ENCODE measurements around the gene TEX38.
A peak's percentile ranks its signal among the peaks of the same experiment; 100 is the strongest.
"Not testable (repeated sequence)": the region's sequence is repeated elsewhere in the genome, so short reads cannot be mapped to it uniquely, and the experiment has no call there.

Gene TEX38

DNA sequence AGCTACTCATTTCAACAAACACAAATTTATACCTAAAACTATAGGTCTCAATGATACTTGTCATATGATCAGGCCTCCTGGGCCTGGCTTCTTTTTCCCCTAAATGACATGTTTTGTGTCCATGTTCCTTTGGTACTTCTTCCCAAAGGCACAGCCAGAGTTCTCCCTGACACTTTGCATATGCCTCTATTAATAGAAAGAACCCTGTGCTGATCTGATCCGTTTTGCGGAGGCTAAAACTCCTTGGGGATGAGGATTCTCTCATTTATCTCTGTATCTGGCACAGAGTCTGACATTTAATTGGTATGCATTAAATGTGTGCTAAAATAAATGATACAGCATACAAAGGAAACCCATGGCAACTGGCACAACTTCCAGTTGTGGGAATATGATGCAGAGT lies 15.0 kb upstream of the TEX38 start:
- Histone ChIP-seq H3K27me3 (ENCODE audit: control insufficient read depth in 1 of 2, insufficient read depth in 2 of 2, low read length in 2 of 2) (no peaks in the 10 kb centered on the region), H3K9ac (ENCODE audit: low read length) (no peak overlapping the region), H3K36me3 (ENCODE audit: insufficient read depth, low read length) (peaks cover 36% of the 10 kb centered on the region), H3K4me3 (ENCODE audit: low read depth in 1 of 2, low read length in 2 of 2) (no peak overlapping the region), H3K4me1 (ENCODE audit: insufficient read depth, low read length) (peaks cover 29% of the 10 kb centered on the region), H3K9me3 (ENCODE audit: low read length) (no peaks in the 10 kb centered on the region), H3K27ac (ENCODE audit: low read depth, low read length) (peak overlapping the region; percentile 24)

DNA sequence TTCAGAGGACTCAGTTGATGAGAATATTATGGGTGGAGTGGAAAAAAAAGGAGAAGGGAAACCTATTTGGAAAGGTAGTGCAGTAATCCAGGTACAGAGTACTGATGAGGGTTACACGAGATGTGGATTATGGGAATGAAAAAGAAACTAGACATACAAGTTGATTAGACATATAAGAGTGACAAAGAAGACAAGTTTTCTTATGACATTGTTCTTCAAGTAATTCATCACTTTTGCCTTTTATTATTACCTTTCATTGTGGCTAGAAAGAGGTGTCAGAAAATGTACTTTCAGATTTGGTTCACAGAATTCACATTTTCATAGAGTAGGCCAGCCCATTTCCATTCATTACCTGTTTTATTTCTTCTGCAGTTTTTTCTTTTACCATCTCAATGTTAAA lies 13.9 kb upstream of the TEX38 start:
- no peak overlapping the region for H3K4me3 ChIP-seq (ENCODE audit: low read depth in 1 of 2, low read length in 2 of 2)
- H3K27me3 ChIP-seq (ENCODE audit: control insufficient read depth in 1 of 2, insufficient read depth in 2 of 2, low read length in 2 of 2), result no peaks in the 10 kb centered on the region
- H3K9me3 ChIP-seq (ENCODE audit: low read length), result no peaks in the 10 kb centered on the region
- H3K27ac ChIP-seq (ENCODE audit: low read depth, low read length), result no peak overlapping the region
- no peak overlapping the region for H3K9ac ChIP-seq (ENCODE audit: low read length)
- H3K36me3 ChIP-seq (ENCODE audit: insufficient read depth, low read length), result peaks cover 32% of the 10 kb centered on the region
- H3K4me1 ChIP-seq (ENCODE audit: insufficient read depth, low read length), result peaks cover 28% of the 10 kb centered on the region

DNA sequence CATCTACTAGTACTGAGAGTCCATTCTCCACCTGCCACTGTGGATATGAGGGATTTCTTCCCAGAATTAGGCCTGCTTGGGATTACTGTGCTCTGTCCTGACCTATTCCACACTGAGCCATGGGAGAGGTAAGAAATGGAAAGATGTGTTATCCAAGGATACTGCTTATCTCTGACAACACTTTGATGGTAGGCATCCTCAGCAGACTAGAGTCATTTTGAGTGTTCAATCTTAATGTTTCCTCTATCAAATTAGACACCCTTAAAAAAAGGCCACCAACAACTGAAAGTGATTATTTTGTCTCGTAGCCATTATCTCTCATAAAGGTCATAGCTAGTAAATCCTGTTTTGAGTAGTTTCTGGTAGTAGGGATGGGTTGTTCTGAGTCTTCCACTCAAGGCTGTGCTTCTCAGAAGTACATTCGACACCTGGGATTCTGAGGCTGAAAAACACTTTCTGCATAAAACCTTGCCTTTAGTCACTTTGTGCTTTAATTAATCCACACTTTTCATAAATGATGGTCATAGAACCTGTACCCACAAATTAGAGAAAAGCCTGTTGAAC lies 12.3 kb upstream of the TEX38 start:
- Histone ChIP-seq H3K27ac (ENCODE audit: low read depth, low read length) (no peak overlapping the region), H3K36me3 (ENCODE audit: insufficient read depth, low read length) (peaks cover 41% of the 10 kb centered on the region), H3K9me3 (ENCODE audit: low read length) (no peaks in the 10 kb centered on the region), H3K4me3 (ENCODE audit: low read depth in 1 of 2, low read length in 2 of 2) (no peak overlapping the region), H3K27me3 (ENCODE audit: control insufficient read depth in 1 of 2, insufficient read depth in 2 of 2, low read length in 2 of 2) (no peaks in the 10 kb centered on the region), H3K9ac (ENCODE audit: low read length) (no peak overlapping the region), H3K4me1 (ENCODE audit: insufficient read depth, low read length) (peaks cover 17% of the 10 kb centered on the region)

DNA sequence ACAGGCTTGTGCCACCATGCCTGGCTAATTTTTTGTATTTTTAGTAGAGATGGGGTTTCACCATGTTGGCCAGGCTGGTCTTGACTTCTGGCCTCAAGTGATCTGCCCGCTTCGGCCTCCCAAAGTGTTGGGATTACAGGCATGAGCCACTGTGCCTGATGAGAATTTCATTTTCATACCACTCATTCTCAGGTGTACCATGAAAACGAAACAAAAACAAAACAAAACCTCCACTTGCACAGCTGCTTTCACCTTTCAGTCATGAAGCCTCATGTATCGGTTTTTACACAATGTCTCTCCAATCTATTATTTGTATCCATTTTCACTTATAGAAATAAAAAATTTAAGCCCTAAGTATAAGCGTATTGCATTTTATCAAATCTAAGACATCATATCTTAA lies 11.5 kb upstream of the TEX38 start:
- not testable (repeated sequence) for H3K9me3 ChIP-seq (ENCODE audit: low read length)

DNA sequence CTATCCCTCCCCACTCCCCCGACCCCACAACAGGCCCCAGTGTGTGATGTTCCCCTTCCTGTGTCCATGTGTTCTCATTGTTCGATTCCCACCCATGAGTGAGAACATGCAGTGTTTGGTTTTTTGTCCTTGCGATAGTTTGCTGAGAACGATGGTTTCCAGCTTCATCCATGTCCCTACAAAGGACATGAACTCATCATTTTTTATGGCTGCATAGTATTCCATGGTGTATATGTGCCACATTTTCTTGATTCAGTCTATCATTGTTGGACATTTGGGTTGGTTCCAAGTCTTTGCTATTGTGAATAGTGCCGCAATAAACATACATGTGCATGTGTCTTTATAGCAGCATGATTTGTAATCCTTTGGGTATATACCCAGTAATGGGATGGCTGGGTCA lies 8.7 kb upstream of the TEX38 start:
- H3K36me3 ChIP-seq (ENCODE audit: insufficient read depth, low read length), result peaks cover 30% of the 10 kb centered on the region
- H3K9ac ChIP-seq (ENCODE audit: low read length), result not testable (repeated sequence)

More for the DNA sequence above, 11.5 kb upstream of the TEX38 start:
- H3K9ac ChIP-seq (ENCODE audit: low read length); H3K4me3 ChIP-seq (ENCODE audit: low read depth in 1 of 2, low read length in 2 of 2); H3K27ac ChIP-seq (ENCODE audit: low read depth, low read length); H3K27me3 ChIP-seq (ENCODE audit: control insufficient read depth in 1 of 2, insufficient read depth in 2 of 2, low read length in 2 of 2): not testable (repeated sequence)
- H3K36me3 ChIP-seq (ENCODE audit: insufficient read depth, low read length), result peaks cover 48% of the 10 kb centered on the region
- H3K4me1 ChIP-seq (ENCODE audit: insufficient read depth, low read length), result peaks cover 17% of the 10 kb centered on the region

DNA sequence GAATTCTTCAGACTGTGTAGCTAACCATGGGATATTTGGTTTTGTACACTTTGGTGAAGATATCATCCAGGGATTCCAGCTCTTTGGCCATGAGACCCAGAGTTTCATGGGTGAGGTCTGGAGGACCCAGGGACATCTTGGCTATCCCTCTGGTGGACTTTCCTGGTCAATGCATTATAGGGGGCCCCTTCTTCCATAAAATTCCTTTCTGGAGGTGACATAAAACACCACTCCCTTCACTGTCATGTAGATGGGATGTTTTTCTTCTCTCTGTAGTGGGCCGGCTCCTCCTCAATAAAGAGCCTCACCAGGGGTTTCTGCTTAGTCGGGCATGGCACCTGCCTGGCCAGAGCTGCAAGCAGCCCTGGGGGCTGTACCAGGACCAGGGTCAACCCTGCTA lies 5.7 kb upstream of the TEX38 start:
- no peak overlapping the region for H3K4me3 ChIP-seq (ENCODE audit: low read depth in 1 of 2, low read length in 2 of 2)
- peaks cover 22% of the 10 kb centered on the region for H3K4me1 ChIP-seq (ENCODE audit: insufficient read depth, low read length)
- peaks cover 18% of the 10 kb centered on the region for H3K36me3 ChIP-seq (ENCODE audit: insufficient read depth, low read length)
- H3K27me3 ChIP-seq (ENCODE audit: control insufficient read depth in 1 of 2, insufficient read depth in 2 of 2, low read length in 2 of 2), result no peaks in the 10 kb centered on the region
- no peaks in the 10 kb centered on the region for H3K9me3 ChIP-seq (ENCODE audit: low read length)
- H3K9ac ChIP-seq (ENCODE audit: low read length), result no peak overlapping the region
- H3K27ac ChIP-seq (ENCODE audit: low read depth, low read length), result no peak overlapping the region

More for the DNA sequence above, 8.7 kb upstream of the TEX38 start:
- peaks cover 22% of the 10 kb centered on the region for H3K4me1 ChIP-seq (ENCODE audit: insufficient read depth, low read length)
- not testable (repeated sequence) for H3K4me3 ChIP-seq (ENCODE audit: low read depth in 1 of 2, low read length in 2 of 2); H3K27me3 ChIP-seq (ENCODE audit: control insufficient read depth in 1 of 2, insufficient read depth in 2 of 2, low read length in 2 of 2); H3K9me3 ChIP-seq (ENCODE audit: low read length); H3K27ac ChIP-seq (ENCODE audit: low read depth, low read length)

DNA sequence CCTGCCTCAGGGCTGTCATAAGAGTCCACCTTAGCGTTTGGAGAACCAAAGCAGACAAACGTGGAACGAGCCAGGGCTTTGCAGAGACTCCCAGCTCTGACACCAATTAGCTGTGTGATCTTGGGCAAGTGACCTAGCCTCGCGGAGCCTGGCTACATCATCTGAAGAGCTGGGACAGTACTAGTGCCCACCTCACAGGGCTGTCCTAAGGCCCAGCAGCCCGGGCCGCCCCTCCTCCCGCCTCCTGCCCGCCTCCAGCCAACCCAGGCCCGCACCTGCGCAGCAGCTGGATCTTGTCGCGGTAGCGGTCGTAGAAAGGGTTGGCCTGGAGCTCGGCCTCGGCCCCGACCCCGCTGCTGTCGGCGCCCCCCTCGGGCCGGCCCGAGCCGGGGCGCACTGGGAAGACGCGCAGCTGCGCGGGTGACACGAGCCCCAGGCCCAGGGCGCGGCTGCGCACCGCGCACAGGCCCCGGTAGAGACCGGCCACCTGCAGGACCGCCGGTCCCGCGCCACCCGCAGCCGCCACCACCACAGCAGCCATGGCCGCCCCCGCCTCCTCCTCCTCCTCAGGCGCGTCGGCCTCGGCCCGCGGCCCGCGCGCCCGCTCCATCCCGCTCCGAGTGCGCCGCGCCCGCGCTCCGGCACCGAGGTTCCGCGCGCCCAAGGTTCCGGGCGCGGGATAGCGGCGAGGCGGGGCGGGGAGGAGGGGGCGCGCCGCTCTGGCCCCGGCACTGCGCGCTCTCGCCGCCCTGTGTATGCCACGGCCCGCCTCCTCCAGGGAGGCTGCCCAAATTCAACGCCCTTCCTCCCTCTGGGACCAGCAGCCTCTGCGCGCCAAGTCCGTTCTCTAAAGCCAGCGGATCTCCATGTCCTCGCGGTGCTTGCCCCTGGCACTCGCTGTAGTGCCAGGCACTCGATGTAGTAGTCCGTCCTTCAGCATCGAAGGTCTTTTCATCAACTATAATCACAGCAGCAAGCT lies 3.6 kb upstream of the TEX38 start, which contains the start of gene ATPAF1:
ATPAF1 (minus strand) TSS at position 583 of the 979 bp plus-strand sequence; CDS start at position 541, 42 bp downstream.
- Histone ChIP-seq H3K27me3 (ENCODE audit: control insufficient read depth in 1 of 2, insufficient read depth in 2 of 2, low read length in 2 of 2) (no peaks in the 10 kb centered on the region), H3K27ac (ENCODE audit: low read depth, low read length) (peak within 1 kb of the TSS; percentile 89), H3K4me3 (ENCODE audit: low read depth in 1 of 2, low read length in 2 of 2) (peak within 1 kb of the TSS; percentile 84 to 98), H3K36me3 (ENCODE audit: insufficient read depth, low read length) (peaks cover 18% of the 10 kb centered on the region), H3K4me1 (ENCODE audit: insufficient read depth, low read length) (peaks cover 22% of the 10 kb centered on the region), H3K9me3 (ENCODE audit: low read length) (no peaks in the 10 kb centered on the region), H3K9ac (ENCODE audit: low read length) (peak within 1 kb of the TSS; percentile 83)

DNA sequence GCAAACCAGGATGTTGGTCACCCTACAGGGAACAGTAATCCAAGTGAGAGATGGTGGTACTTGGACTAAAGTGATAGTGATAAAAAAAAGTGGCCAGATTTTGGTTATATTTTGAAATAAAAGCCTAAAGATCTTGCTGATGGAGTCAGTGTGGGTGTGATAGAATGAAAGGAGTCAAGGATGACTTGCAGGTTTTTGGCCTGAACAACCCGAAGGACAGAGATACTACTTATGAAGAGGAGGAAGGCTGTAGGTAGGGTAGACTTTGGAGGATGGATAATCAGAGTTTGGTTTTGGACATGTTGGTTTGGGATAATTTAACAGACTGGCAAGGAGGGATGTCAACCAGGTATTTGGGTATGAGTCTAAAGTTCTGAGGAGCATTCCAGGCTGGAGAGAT lies 1.5 kb upstream of the TEX38 start:
- H3K36me3 ChIP-seq (ENCODE audit: insufficient read depth, low read length), result peaks cover 6% of the 10 kb centered on the region
- H3K9ac ChIP-seq (ENCODE audit: low read length), result no peak overlapping the region
- peaks cover 22% of the 10 kb centered on the region for H3K4me1 ChIP-seq (ENCODE audit: insufficient read depth, low read length)
- no peaks in the 10 kb centered on the region for H3K9me3 ChIP-seq (ENCODE audit: low read length)
- H3K27ac ChIP-seq (ENCODE audit: low read depth, low read length), result no peak overlapping the region
- H3K27me3 ChIP-seq (ENCODE audit: control insufficient read depth in 1 of 2, insufficient read depth in 2 of 2, low read length in 2 of 2), result no peaks in the 10 kb centered on the region
- no peak overlapping the region for H3K4me3 ChIP-seq (ENCODE audit: low read depth in 1 of 2, low read length in 2 of 2)

DNA sequence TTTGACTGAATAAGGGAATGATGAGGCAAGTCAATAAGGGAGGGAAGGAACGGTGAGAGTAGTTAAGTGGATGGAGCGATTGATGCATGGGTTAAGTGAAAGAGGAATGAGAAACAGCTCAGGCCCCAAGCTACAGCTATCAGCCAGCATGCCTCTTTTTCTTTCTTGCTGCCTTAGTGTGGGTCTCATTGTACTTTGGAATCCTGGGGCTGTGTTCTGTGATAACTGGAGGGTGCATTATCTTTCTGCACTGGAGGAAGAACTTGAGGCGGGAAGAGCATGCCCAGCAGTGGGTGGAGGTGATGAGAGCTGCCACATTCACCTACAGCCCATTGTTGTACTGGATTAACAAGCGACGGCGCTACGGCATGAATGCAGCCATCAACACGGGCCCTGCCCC lies 1.0 kb downstream of the TEX38 start:
- no peak overlapping the region for H3K9ac ChIP-seq (ENCODE audit: low read length)
- no peaks in the 10 kb centered on the region for H3K27me3 ChIP-seq (ENCODE audit: control insufficient read depth in 1 of 2, insufficient read depth in 2 of 2, low read length in 2 of 2)
- no peaks in the 10 kb centered on the region for H3K4me1 ChIP-seq (ENCODE audit: insufficient read depth, low read length)
- H3K9me3 ChIP-seq (ENCODE audit: low read length), result no peaks in the 10 kb centered on the region
- H3K4me3 ChIP-seq (ENCODE audit: low read depth in 1 of 2, low read length in 2 of 2), result no peak overlapping the region
- no peak overlapping the region for H3K27ac ChIP-seq (ENCODE audit: low read depth, low read length)
- H3K36me3 ChIP-seq (ENCODE audit: insufficient read depth, low read length), result peaks cover 25% of the 10 kb centered on the region

DNA sequence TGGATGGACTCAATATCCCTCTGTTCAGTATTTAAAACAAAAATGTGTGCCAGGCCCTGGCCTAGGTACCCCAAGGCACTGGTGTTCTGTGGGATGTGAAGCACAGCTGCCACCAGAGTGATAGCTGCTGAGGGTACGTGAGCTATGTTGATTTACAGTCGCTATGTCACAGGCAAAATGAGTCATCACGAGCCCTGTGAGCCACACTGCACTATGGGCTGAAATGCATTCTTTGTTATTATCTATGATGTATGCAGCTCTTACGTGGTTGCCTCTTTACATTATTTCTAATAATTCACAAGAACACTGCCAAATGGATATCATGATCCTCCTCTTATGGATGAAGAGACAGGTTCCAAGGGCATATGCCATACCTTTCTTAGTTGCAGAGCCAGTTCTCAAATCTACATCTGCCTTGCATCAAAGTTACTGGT lies 2.1 kb downstream of the TEX38 start:
- no peak overlapping the region for H3K9ac ChIP-seq (ENCODE audit: low read length)
- no peak overlapping the region for H3K27ac ChIP-seq (ENCODE audit: low read depth, low read length)
- H3K27me3 ChIP-seq (ENCODE audit: control insufficient read depth in 1 of 2, insufficient read depth in 2 of 2, low read length in 2 of 2), result no peaks in the 10 kb centered on the region
- H3K4me1 ChIP-seq (ENCODE audit: insufficient read depth, low read length), result no peaks in the 10 kb centered on the region
- no peak overlapping the region for H3K4me3 ChIP-seq (ENCODE audit: low read depth in 1 of 2, low read length in 2 of 2)
- peaks cover 31% of the 10 kb centered on the region for H3K36me3 ChIP-seq (ENCODE audit: insufficient read depth, low read length)
- H3K9me3 ChIP-seq (ENCODE audit: low read length), result no peaks in the 10 kb centered on the region

DNA sequence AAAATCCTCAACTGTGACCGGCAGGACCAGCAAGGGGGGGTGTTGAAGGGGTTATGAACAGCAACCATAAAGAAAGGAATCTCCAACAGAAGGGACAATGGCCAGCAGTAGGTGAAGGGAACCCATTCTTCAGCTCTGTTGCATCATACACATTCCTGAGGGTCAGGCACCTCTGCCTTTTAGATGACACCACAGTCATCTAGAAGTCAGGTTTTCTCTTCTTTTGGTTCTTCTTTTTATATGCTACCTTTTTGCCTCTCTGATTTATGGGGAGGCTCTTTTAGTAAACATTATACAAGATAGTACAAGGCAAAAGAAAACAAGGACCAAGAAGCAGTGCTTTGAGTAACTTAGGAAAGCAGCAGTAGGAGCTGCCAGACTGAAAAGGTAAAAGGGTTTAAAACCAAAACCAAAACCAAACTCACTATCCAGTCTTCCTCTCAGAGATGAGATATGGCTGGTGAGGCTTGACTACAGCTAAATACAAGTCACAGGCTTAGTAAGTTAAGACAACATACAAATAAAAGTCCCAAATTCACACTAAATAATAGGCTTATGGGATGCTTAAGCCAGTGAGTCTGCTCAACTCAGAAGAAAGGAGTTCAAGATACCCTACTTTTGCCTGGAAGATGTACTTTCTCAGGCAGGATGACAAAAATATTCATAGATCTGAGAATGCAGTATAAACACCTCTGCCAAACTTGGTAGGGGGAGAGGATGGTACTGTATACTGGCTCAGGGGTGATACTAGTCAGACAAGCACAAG lies 4.1 kb downstream of the TEX38 start:
- H3K4me3 ChIP-seq (ENCODE audit: low read depth in 1 of 2, low read length in 2 of 2), result no peak overlapping the region
- H3K36me3 ChIP-seq (ENCODE audit: insufficient read depth, low read length), result peaks cover 45% of the 10 kb centered on the region
- no peak overlapping the region for H3K9ac ChIP-seq (ENCODE audit: low read length)
- H3K27me3 ChIP-seq (ENCODE audit: control insufficient read depth in 1 of 2, insufficient read depth in 2 of 2, low read length in 2 of 2), result no peaks in the 10 kb centered on the region
- H3K9me3 ChIP-seq (ENCODE audit: low read length), result no peaks in the 10 kb centered on the region
- no peak overlapping the region for H3K27ac ChIP-seq (ENCODE audit: low read depth, low read length)
- H3K4me1 ChIP-seq (ENCODE audit: insufficient read depth, low read length), result no peaks in the 10 kb centered on the region

Data from muscle layer of colon (tissue), 2 donors.